Measurements from ENCODE around the gene ZNF853.

Gene ZNF853

GRCh38 chr7:6643915-6644625 lies 28.7 kb downstream of the ZNF853 start:
- H3K4me3 ChIP-seq (IDR thresholded peaks at IDR 0.05; ENCODE audit: insufficient read depth, low read depth, low read length): no peak overlapping the region
- peaks cover 3% of the 10 kb centered on the region; the same call in 1 of the 2 replicates for H3K36me3 ChIP-seq (ENCODE audit: insufficient read depth)
- no peaks in the 10 kb centered on the region for H3K4me1 ChIP-seq (ENCODE audit: low read depth, poor library complexity, severe bottlenecking)
- H4K20me1 ChIP-seq (ENCODE audit: insufficient read depth): no peaks in the 10 kb centered on the region
- H3K27ac ChIP-seq: no peak overlapping the region
- no peak overlapping the region for H2AFZ ChIP-seq (ENCODE audit: low read depth)
- no peak overlapping the region for H3K4me2 ChIP-seq
- no peaks in the 10 kb centered on the region for H3K27me3 ChIP-seq (ENCODE audit: insufficient read depth, low read depth)
- no peaks in the 10 kb centered on the region; the same call in 1 of the 2 replicates for H3K79me2 ChIP-seq (ENCODE audit: insufficient read depth, low read depth)
- no peak overlapping the region for H3K9ac ChIP-seq
- TF ChIP-seq CTCF (conservative IDR thresholded peaks at IDR 0.05; ENCODE audit: low read depth, low read length): no peak

GRCh38 chr7:6644728-6645127 lies 29.3 kb downstream of the ZNF853 start:
- Histone ChIP-seq H3K4me1 (ENCODE audit: low read depth, poor library complexity, severe bottlenecking) (no peaks in the 10 kb centered on the region), H4K20me1 (ENCODE audit: insufficient read depth) (no peaks in the 10 kb centered on the region)

GRCh38 chr7:6646465-6646864 lies 31.1 kb downstream of the ZNF853 start:
- no peak overlapping the region for H3K4me2 ChIP-seq
- no peak overlapping the region for H2AFZ ChIP-seq (ENCODE audit: low read depth)
- H3K9ac ChIP-seq: no peak overlapping the region
- H3K36me3 ChIP-seq (ENCODE audit: insufficient read depth): no peaks in the 10 kb centered on the region; the same call in 1 of the 2 replicates
- TF ChIP-seq CTCF (conservative IDR thresholded peaks at IDR 0.05; ENCODE audit: low read depth, low read length): no peak
- H3K4me1 ChIP-seq (ENCODE audit: low read depth, poor library complexity, severe bottlenecking): no peaks in the 10 kb centered on the region
- no peaks in the 10 kb centered on the region for H4K20me1 ChIP-seq (ENCODE audit: insufficient read depth)
- no peaks in the 10 kb centered on the region for H3K27me3 ChIP-seq (ENCODE audit: insufficient read depth, low read depth)
- no peak overlapping the region for H3K27ac ChIP-seq
- no peak overlapping the region for H3K4me3 ChIP-seq (IDR thresholded peaks at IDR 0.05; ENCODE audit: insufficient read depth, low read depth, low read length)
- H3K79me2 ChIP-seq (ENCODE audit: insufficient read depth, low read depth): no peaks in the 10 kb centered on the region

More at GRCh38 chr7:6644728-6645127, 29.3 kb downstream of the ZNF853 start:
- Histone ChIP-seq H3K27me3 (ENCODE audit: insufficient read depth, low read depth) (no peaks in the 10 kb centered on the region), H3K79me2 (ENCODE audit: insufficient read depth, low read depth) (no peaks in the 10 kb centered on the region; the same call in 1 of the 2 replicates), H3K27ac (no peak overlapping the region), H3K36me3 (ENCODE audit: insufficient read depth) (peaks cover 3% of the 10 kb centered on the region; the same call in 1 of the 2 replicates), H3K4me2 (no peak overlapping the region), H3K4me3 (IDR thresholded peaks at IDR 0.05; ENCODE audit: insufficient read depth, low read depth, low read length) (no peak overlapping the region), H2AFZ (ENCODE audit: low read depth) (no peak overlapping the region), H3K9ac (no peak overlapping the region)
- no peak for TF ChIP-seq CTCF (conservative IDR thresholded peaks at IDR 0.05; ENCODE audit: low read depth, low read length)

- H3K4me1 ChIP-seq (ENCODE audit: low read depth, poor library complexity, severe bottlenecking): no peaks in the 10 kb centered on the region
- no peaks in the 10 kb centered on the region; the same call in 1 of the 2 replicates for H3K36me3 ChIP-seq (ENCODE audit: insufficient read depth)
- no peak overlapping the region for H3K9ac ChIP-seq
- no peak overlapping the region for H3K4me3 ChIP-seq (IDR thresholded peaks at IDR 0.05; ENCODE audit: insufficient read depth, low read depth, low read length)
- H2AFZ ChIP-seq (ENCODE audit: low read depth): no peak overlapping the region
- H4K20me1 ChIP-seq (ENCODE audit: insufficient read depth): no peaks in the 10 kb centered on the region
- H3K27me3 ChIP-seq (ENCODE audit: insufficient read depth, low read depth): no peaks in the 10 kb centered on the region
- no peak overlapping the region for H3K27ac ChIP-seq
- no peaks in the 10 kb centered on the region for H3K79me2 ChIP-seq (ENCODE audit: insufficient read depth, low read depth)
- no peak overlapping the region for H3K4me2 ChIP-seq
- TF ChIP-seq CTCF (conservative IDR thresholded peaks at IDR 0.05; ENCODE audit: low read depth, low read length): no peak
Measured at GRCh38 chr7:6647080-6647479, 31.7 kb downstream of the ZNF853 start.

Measured in KMS-11 (cell line).